Liver (tissue), 9 donors: ENCODE results near the gene ZMAT2. TPM values are rescaled to one million over a fixed set of nuclear protein-coding genes. Genes with fewer than 3 reads are reported as not detected.
A peak's percentile ranks its signal among the peaks of the same experiment; 100 is the strongest.
"Not testable (repeated sequence)": the region's sequence is repeated elsewhere in the genome, so short reads cannot be mapped to it uniquely, and the experiment has no call there.

ENCODE experiments used
- DNase-seq: peaks from one replicate; pipeline ENCODE4 v3.0.0-alpha.2; 2017; ENCODE audit warnings: low spot score
- H3K27ac ChIP-seq, 2 donors: one replicate each; pipeline ENCODE4 v1.7.0; 2013; ENCODE audit warnings: inconsistent platforms in 2 of 2, low read length in 2 of 2, control low read depth in 1 of 2, low read depth in 1 of 2, mild to moderate bottlenecking in 1 of 2
- H3K27me3 ChIP-seq, 4 donors: one replicate each; pipeline versions ENCODE4 v1.6.1 to v1.7.0; 2013; ENCODE audit warnings: low read length in 3 of 4, inconsistent platforms in 1 of 4, mild to moderate bottlenecking in 1 of 4, moderate library complexity in 1 of 4; ENCODE audit not compliant: control insufficient read depth in 4 of 4, insufficient read depth in 4 of 4
- H3K36me3 ChIP-seq, 4 donors: one replicate each; pipeline versions ENCODE4 v1.6.1 to v1.7.0; 2013; ENCODE audit warnings: low read length in 3 of 4, mild to moderate bottlenecking in 3 of 4, low read depth in 1 of 4, moderate library complexity in 1 of 4; ENCODE audit not compliant: control insufficient read depth in 4 of 4, insufficient read depth in 3 of 4
- H3K4me1 ChIP-seq, 4 donors: one replicate each; pipeline versions ENCODE4 v1.6.1 to v1.7.0; 2013; ENCODE audit warnings: low read length in 3 of 4, mild to moderate bottlenecking in 3 of 4, moderate library complexity in 1 of 4; ENCODE audit not compliant: control insufficient read depth in 4 of 4, insufficient read depth in 4 of 4
- H3K4me3 ChIP-seq, 3 donors: one replicate each; pipeline versions ENCODE4 v1.6.1 to v1.7.0; 2013; ENCODE audit warnings: low read length in 3 of 3, control low read depth in 1 of 3, low read depth in 1 of 3, mild to moderate bottlenecking in 1 of 3
- H3K9ac ChIP-seq, 2 donors: one replicate each; pipeline ENCODE4 v1.7.0; 2013; ENCODE audit warnings: low read length in 2 of 2, mild to moderate bottlenecking in 2 of 2, moderate library complexity in 2 of 2, control low read depth in 1 of 2, low read depth in 1 of 2
- H3K9me3 ChIP-seq, 4 donors: one replicate each; pipeline versions ENCODE4 v1.6.1 to v1.7.0; 2013; ENCODE audit warnings: low read length in 3 of 4; ENCODE audit not compliant: control insufficient read depth in 4 of 4
- ATF3 ChIP-seq: IDR thresholded peaks from 2 replicates; pipeline ENCODE4 v1.6.1; 2016; ENCODE audit warnings: antibody characterized with exemption
- CTCF ChIP-seq: fragments of 150-350 bp; IDR thresholded peaks from 2 replicates; pipeline ENCODE4 v1.5.1; 2017; ENCODE audit warnings: improper control_type of control experiment, low read depth, low read length; ENCODE audit not compliant: missing input control
- EGR1 ChIP-seq, 2 donors: IDR thresholded peaks; 2 replicates each; pipeline ENCODE4 v1.6.1; 2016 to 2018; ENCODE audit warnings: antibody characterized with exemption in 2 of 2, low read depth in 2 of 2
- GABPA ChIP-seq, 2 donors: IDR thresholded peaks in 1 of 2; conservative IDR thresholded peaks in 1 of 2; 2 replicates each; pipeline ENCODE4 v1.6.1; 2016; ENCODE audit warnings: antibody characterized with exemption in 2 of 2, mild to moderate bottlenecking in 1 of 2, moderate library complexity in 1 of 2
- HNF4G ChIP-seq: IDR thresholded peaks from 2 replicates; pipeline ENCODE4 v1.6.1; 2016; ENCODE audit warnings: antibody characterized with exemption
- JUND ChIP-seq, 2 donors: IDR thresholded peaks; 2 replicates each; pipeline ENCODE4 v1.6.1; 2016; ENCODE audit warnings: antibody characterized with exemption in 2 of 2
- NR2F2 ChIP-seq: IDR thresholded peaks from 2 replicates; pipeline ENCODE4 v1.6.1; 2016; ENCODE audit warnings: antibody characterized with exemption
- RAD21 ChIP-seq, 2 donors: IDR thresholded peaks; 2 replicates each; pipeline ENCODE4 v1.6.1; 2016; ENCODE audit warnings: antibody characterized with exemption in 2 of 2, mild to moderate bottlenecking in 2 of 2
- REST ChIP-seq: IDR thresholded peaks from 2 replicates; pipeline ENCODE4 v1.6.1; 2016; ENCODE audit warnings: antibody characterized with exemption, mild to moderate bottlenecking
- RXRA ChIP-seq, 2 donors: IDR thresholded peaks; 2 replicates each; pipeline ENCODE4 v1.6.1; 2017 to 2018; ENCODE audit warnings: antibody characterized with exemption in 2 of 2, mild to moderate bottlenecking in 1 of 2
- SP1 ChIP-seq: IDR thresholded peaks from 2 replicates; pipeline ENCODE4 v1.6.1; 2018; ENCODE audit warnings: antibody characterized with exemption, mild to moderate bottlenecking
- TAF1 ChIP-seq: conservative IDR thresholded peaks from 2 replicates; pipeline ENCODE4 v1.6.1; 2016; ENCODE audit warnings: antibody characterized with exemption, mild to moderate bottlenecking
- WGBS: extraction: QIAGEN DNeasy Blood & Tissue Kit; methylation state at CpG from one replicate; pipeline ENCODE4 v1.1.7; 2013; 5-methylcytosine and 5-hydroxymethylcytosine counted together
- polyA plus RNA-seq, 2 donors: library from polyadenylated mRNA; stranded (reverse) in 1 of 2; unstranded in 1 of 2; fragments of 200-250 nt in 1 of 2; fragments of >200 nt in 1 of 2; fragmentation: Nextera tagmentation in 1 of 2; extraction: Ambion mirVana in 1 of 2; gene quantifications; one replicate each; pipeline versions ENCODE4 v1.2.1 to v1.2.3, GENCODE V29; 2013 to 2015
- total RNA-seq, 2 donors: library from RNA; depleted of rRNA; stranded (reverse); fragments of >200 nt; gene quantifications; one replicate each; pipeline ENCODE4 v1.2.3, GENCODE V29; 2014
- TF ChIP-seq, protein P1 (sequence below): IDR thresholded peaks from 2 replicates; pipeline ENCODE4 v1.6.1; 2016; ENCODE audit warnings: antibody characterized with exemption
- TF ChIP-seq, protein P2 (sequence below): IDR thresholded peaks from 2 replicates; pipeline ENCODE4 v1.6.1; 2016; ENCODE audit warnings: antibody characterized with exemption
- donor health status: healthy.
- donor health status: healthy.
- donor health status: healthy.
- donor health status: healthy.
- donor health status: healthy.

The ZMAT2 gene
- total and polyA plus RNA-seq, 4 donors, result 14.5 to 34.3 (median 22.0) TPM

DNA sequence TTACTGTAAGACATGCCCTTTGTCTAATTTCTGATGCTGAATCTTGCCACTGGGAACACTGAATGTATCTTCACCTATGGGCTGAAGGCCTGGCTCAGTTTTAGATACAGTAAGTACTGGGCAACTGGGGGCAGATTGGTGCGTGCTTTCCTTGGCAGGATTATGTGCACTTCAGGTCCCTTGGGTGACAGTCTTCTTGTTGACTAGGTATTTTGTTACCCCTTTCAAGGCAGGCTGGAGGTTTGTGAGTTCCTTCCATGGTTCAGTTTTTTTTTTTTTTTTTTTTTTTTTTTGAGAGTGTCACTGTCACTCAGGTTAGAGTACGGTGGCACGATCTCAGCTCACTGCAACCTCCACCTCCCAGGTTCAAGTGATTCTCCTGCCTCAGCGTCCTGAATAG lies 7.6 kb downstream of the ZMAT2 start:
- H3K27ac ChIP-seq, result no peak overlapping the region
- peaks cover 11 to 36% (median 26%) of the 10 kb centered on the region in 4 donors for H3K36me3 ChIP-seq
- H3K9ac ChIP-seq, result no peak overlapping the region
- no peak for DNase-seq
- no peak for TF ChIP-seq REST
- no peak for TF ChIP-seq HNF4G
- TF ChIP-seq ATF3, result no peak
- no peak for TF ChIP-seq JUND (IDR thresholded peaks at IDR 0.05)
- TF ChIP-seq NR2F2, result no peak
- TF ChIP-seq, protein P1, sequence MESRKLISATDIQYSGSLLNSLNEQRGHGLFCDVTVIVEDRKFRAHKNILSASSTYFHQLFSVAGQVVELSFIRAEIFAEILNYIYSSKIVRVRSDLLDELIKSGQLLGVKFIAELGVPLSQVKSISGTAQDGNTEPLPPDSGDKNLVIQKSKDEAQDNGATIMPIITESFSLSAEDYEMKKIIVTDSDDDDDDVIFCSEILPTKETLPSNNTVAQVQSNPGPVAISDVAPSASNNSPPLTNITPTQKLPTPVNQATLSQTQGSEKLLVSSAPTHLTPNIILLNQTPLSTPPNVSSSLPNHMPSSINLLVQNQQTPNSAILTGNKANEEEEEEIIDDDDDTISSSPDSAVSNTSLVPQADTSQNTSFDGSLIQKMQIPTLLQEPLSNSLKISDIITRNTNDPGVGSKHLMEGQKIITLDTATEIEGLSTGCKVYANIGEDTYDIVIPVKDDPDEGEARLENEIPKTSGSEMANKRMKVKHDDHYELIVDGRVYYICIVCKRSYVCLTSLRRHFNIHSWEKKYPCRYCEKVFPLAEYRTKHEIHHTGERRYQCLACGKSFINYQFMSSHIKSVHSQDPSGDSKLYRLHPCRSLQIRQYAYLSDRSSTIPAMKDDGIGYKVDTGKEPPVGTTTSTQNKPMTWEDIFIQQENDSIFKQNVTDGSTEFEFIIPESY, result no peak
- TF ChIP-seq, protein P2, sequence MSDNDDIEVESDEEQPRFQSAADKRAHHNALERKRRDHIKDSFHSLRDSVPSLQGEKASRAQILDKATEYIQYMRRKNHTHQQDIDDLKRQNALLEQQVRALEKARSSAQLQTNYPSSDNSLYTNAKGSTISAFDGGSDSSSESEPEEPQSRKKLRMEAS, result no peak
- TF ChIP-seq RAD21 (IDR thresholded peaks at IDR 0.05), result no peak
- no peak for TF ChIP-seq RXRA (IDR thresholded peaks at IDR 0.05)
- no peaks in the 10 kb centered on the region for H3K27me3 ChIP-seq
- H3K4me1 ChIP-seq, result peaks cover 0 to 5% (median 2%) of the 10 kb centered on the region in 4 donors
- WGBS, result 90% methylated on average over 4 of the region's 4 CpGs
- no peaks in the 10 kb centered on the region for H3K9me3 ChIP-seq
- no peak overlapping the region for H3K4me3 ChIP-seq

DNA sequence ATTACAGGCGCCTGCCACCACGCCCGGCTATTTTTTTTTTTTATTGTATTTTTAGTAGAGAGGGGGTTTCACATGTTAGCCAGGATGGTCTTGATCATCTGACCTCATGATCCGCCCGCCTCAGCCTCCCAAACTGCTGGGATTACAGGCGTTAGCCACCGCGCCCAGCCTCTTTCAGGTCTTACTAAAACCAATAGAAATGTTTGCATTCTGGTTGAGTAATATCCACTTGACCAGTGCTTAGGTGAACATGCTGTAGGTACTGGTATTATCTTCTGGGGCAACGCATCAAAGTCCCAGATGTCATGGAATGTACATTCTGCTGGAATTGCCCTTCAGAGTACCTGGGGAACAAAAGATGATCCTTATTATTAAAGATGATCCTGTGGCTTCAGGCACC lies 8.5 kb downstream of the ZMAT2 start:
- H3K27me3 ChIP-seq, H3K27ac ChIP-seq, DNase-seq, H3K9me3 ChIP-seq, H3K9ac ChIP-seq, H3K4me3 ChIP-seq, H3K4me1 ChIP-seq: not testable (repeated sequence)
- 88% methylated on average over 9 of the region's 9 CpGs for WGBS
- peaks cover 11 to 28% (median 21%) of the 10 kb centered on the region in 4 donors for H3K36me3 ChIP-seq

DNA sequence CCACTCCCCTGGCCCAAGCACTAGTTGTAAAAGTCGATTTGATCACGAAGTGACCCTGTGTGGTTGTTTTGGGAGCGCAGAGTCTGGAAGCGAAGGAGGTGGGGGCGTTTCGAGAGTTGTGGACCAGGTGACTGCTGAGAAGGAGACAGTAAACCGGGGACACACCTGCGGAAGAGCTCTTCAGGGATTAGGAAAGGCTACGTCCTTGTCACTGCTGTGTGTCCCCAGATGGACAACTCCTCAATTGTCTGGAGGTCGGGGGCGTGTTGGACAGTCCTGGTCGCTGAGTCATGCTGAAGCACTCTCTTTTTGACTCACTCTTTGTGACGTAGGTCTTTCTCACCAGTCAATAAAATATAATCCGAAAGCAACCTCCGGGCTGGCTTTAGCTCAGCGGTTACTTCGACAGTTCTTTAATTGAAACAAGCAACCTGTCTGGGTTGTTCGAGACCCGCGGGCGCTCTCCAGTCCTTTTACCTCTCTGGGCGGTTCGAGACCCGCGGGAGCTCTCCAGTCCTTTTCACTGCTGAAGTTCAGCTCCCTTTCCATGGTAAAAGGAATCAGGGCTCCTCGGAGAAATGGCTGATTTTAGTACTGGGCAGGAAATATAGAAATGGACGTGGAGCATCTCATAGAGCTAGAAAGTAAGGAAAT lies 10.8 kb downstream of the ZMAT2 start:
- H3K27me3 ChIP-seq, result no peaks in the 10 kb centered on the region
- peaks cover 1 to 6% (median 3%) of the 10 kb centered on the region in 4 donors for H3K36me3 ChIP-seq
- peak overlapping the region; percentile 75 to 93 for H3K9ac ChIP-seq
- peak overlapping the region; percentile 94 to 97 for H3K27ac ChIP-seq
- H3K9me3 ChIP-seq, result no peaks in the 10 kb centered on the region
- peak; percentile 74 for DNase-seq
- 2% methylated on average over 27 of the region's 27 CpGs for WGBS
- peak overlapping the region; percentile 43 to 83 (median 80) for H3K4me3 ChIP-seq
- H3K4me1 ChIP-seq, result peaks cover 0 to 5% (median 2%) of the 10 kb centered on the region in 4 donors
- TF ChIP-seq GABPA (IDR thresholded peaks at IDR 0.05 in 1 of 2, conservative IDR thresholded peaks at IDR 0.05 in 1 of 2), result peak in 1 of 2 donors; percentile 25
- TF ChIP-seq SP1, result peak; percentile 25
- no peak for TF ChIP-seq TAF1
- no peak for TF ChIP-seq HNF4G
- no peak for TF ChIP-seq CTCF
- peak; percentile 58 to 76 for TF ChIP-seq EGR1 (IDR thresholded peaks at IDR 0.05; ENCODE audit: low read depth in 2 of 2)
- TF ChIP-seq RXRA (IDR thresholded peaks at IDR 0.05), result peak; percentile 32 to 37
- peak; percentile 97 for TF ChIP-seq REST
- TF ChIP-seq ATF3, result peak; percentile 100
- TF ChIP-seq JUND (IDR thresholded peaks at IDR 0.05), result peak; percentile 92 to 96
